Progenitor cell of endocrine pancreas (in vitro differentiated cells): ENCODE results near the gene PRSS36. TPM values are rescaled to one million over a fixed set of nuclear protein-coding genes. Genes with fewer than 3 reads are reported as not detected.
"Not testable (repeated sequence)": the region's sequence is repeated elsewhere in the genome, so short reads cannot be mapped to it uniquely, and the experiment has no call there.

Experiments
- DNase-seq: peaks from one replicate; pipeline ENCODE4 v3.0.0; 2021; ENCODE audit warnings: low spot score; ENCODE audit not compliant: unreplicated experiment
- H3K27ac Mint-ChIP-seq: 2 replicates; pipeline ENCODE4 v1.8.0; 2021; ENCODE audit warnings: mild to moderate bottlenecking, moderate library complexity, mixed read lengths
- H3K27me3 Mint-ChIP-seq: 2 replicates; pipeline ENCODE4 v1.8.0; 2021; ENCODE audit warnings: mixed read lengths
- H3K36me3 Mint-ChIP-seq: 2 replicates; pipeline ENCODE4 v1.8.0; 2022; ENCODE audit warnings: mixed read lengths; ENCODE audit not compliant: insufficient read depth
- H3K4me1 Mint-ChIP-seq: 2 replicates; pipeline ENCODE4 v1.8.0; 2021; ENCODE audit warnings: low read depth, mixed read lengths
- H3K4me3 Mint-ChIP-seq: 2 replicates; pipeline ENCODE4 v1.8.0; 2021; ENCODE audit warnings: low read depth, mild to moderate bottlenecking, moderate library complexity, mixed read lengths
- H3K9me3 Mint-ChIP-seq: 2 replicates; pipeline ENCODE4 v1.8.0; 2021; ENCODE audit warnings: low read depth, mixed read lengths
- CTCF ChIP-seq: fragments of 200-600 bp; sonication (generic); IDR thresholded peaks from one replicate; pipeline ENCODE4 v1.5.0; 2021; ENCODE audit warnings: antibody characterized with exemption, mild to moderate bottlenecking; ENCODE audit not compliant: unreplicated experiment
- total RNA-seq: library from RNA; stranded (reverse); gene quantifications from 2 replicates; pipeline ENCODE4 v1.2.1, GENCODE V29; 2021

The PRSS36 gene
- total RNA-seq, 1 donor from 2014 or later, result 0.65 TPM

GRCh38 chr16:31148281-31148728, 1.6 kb downstream of the PRSS36 start:
- TF ChIP-seq CTCF, result no peak
- Mint-ChIP-seq H3K36me3 (no peaks in the 10 kb centered on the region), H3K4me3 (no peak overlapping the region), H3K27ac (no peak overlapping the region), H3K27me3 (peaks cover 45% of the 10 kb centered on the region), H3K4me1 (no peaks in the 10 kb centered on the region), H3K9me3 (no peaks in the 10 kb centered on the region)
- no peak for DNase-seq

- DNase-seq, result no peak
- no peak overlapping the region for H3K4me3 Mint-ChIP-seq
- no peaks in the 10 kb centered on the region for H3K36me3 Mint-ChIP-seq
- no peak overlapping the region for H3K27ac Mint-ChIP-seq
- no peaks in the 10 kb centered on the region for H3K4me1 Mint-ChIP-seq
- no peak for TF ChIP-seq CTCF
- no peaks in the 10 kb centered on the region for H3K9me3 Mint-ChIP-seq
- peaks cover 45% of the 10 kb centered on the region for H3K27me3 Mint-ChIP-seq
Measured at GRCh38 chr16:31147574-31147973, 2.3 kb downstream of the PRSS36 start.

- H3K36me3 Mint-ChIP-seq, result no peaks in the 10 kb centered on the region
- no peak overlapping the region for H3K27ac Mint-ChIP-seq
- no peak for TF ChIP-seq CTCF
- H3K9me3 Mint-ChIP-seq, result no peaks in the 10 kb centered on the region
- peaks cover 45% of the 10 kb centered on the region for H3K27me3 Mint-ChIP-seq
- H3K4me1 Mint-ChIP-seq, result peaks cover 7% of the 10 kb centered on the region
- H3K4me3 Mint-ChIP-seq, result no peak overlapping the region
- no peak for DNase-seq
Measured at GRCh38 chr16:31145398-31145990, 4.4 kb downstream of the PRSS36 start.

- not testable (repeated sequence) for H3K4me3 Mint-ChIP-seq, H3K36me3 Mint-ChIP-seq, H3K9me3 Mint-ChIP-seq, H3K27ac Mint-ChIP-seq, H3K4me1 Mint-ChIP-seq, DNase-seq
- peaks cover 40% of the 10 kb centered on the region for H3K27me3 Mint-ChIP-seq
Measured at GRCh38 chr16:31144418-31144817, 5.4 kb downstream of the PRSS36 start.

GRCh38 chr16:31143694-31144148, 6.1 kb downstream of the PRSS36 start:
- Mint-ChIP-seq H3K36me3 (no peaks in the 10 kb centered on the region), H3K4me3 (no peak overlapping the region), H3K27me3 (peaks cover 36% of the 10 kb centered on the region), H3K27ac (no peak overlapping the region), H3K9me3 (no peaks in the 10 kb centered on the region), H3K4me1 (peaks cover 11% of the 10 kb centered on the region)
- no peak for DNase-seq
- TF ChIP-seq CTCF, result no peak

GRCh38 chr16:31143011-31143693, 6.7 kb downstream of the PRSS36 start:
- Mint-ChIP-seq H3K4me1 (peaks cover 17% of the 10 kb centered on the region), H3K4me3 (no peak overlapping the region), H3K27ac (no peak overlapping the region), H3K27me3 (peaks cover 33% of the 10 kb centered on the region), H3K36me3 (no peaks in the 10 kb centered on the region), H3K9me3 (no peaks in the 10 kb centered on the region)
- TF ChIP-seq CTCF, result no peak
- DNase-seq, result no peak
